NCI-H1694 (cell line): Measurements from ENCODE around the gene ADGRB3.
"Not testable (repeated sequence)": the region's sequence is repeated elsewhere in the genome, so short reads cannot be mapped to it uniquely, and the experiment has no call there.

Source experiments
- DNase-seq: peaks from one replicate; lab custom pipeline; 2025; lab: John Stamatoyannopoulos, UW

Gene ADGRB3

GRCh38 chr6:68741501-68742386 lies 106.7 kb downstream of the ADGRB3 start:
- DNase-seq = no peak

- no peak for DNase-seq
Measured at GRCh38 chr6:68743099-68743498, 108.0 kb downstream of the ADGRB3 start.

- DNase-seq = not testable (repeated sequence)
Measured at GRCh38 chr6:68744376-68744775, 109.3 kb downstream of the ADGRB3 start.

GRCh38 chr6:68746376-68746775 lies 111.3 kb downstream of the ADGRB3 start:
- no peak for DNase-seq

GRCh38 chr6:68747110-68747790 lies 112.2 kb downstream of the ADGRB3 start:
- no peak for DNase-seq

GRCh38 chr6:68747832-68748231 lies 112.8 kb downstream of the ADGRB3 start:
- not testable (repeated sequence) for DNase-seq

GRCh38 chr6:68754681-68755213 lies 119.7 kb downstream of the ADGRB3 start:
- DNase-seq = no peak

- DNase-seq = peak; percentile 66
Measured at GRCh38 chr6:68756454-68757375, 121.6 kb downstream of the ADGRB3 start.

- no peak for DNase-seq
Measured at GRCh38 chr6:68757821-68758220, 122.7 kb downstream of the ADGRB3 start.

GRCh38 chr6:68758559-68758958 lies 123.5 kb downstream of the ADGRB3 start:
- DNase-seq = no peak

GRCh38 chr6:68760485-68760884 lies 125.4 kb downstream of the ADGRB3 start:
- no peak for DNase-seq

- no peak for DNase-seq
Measured at GRCh38 chr6:68760941-68761676, 126.0 kb downstream of the ADGRB3 start.

GRCh38 chr6:68761985-68762384 lies 126.9 kb downstream of the ADGRB3 start:
- no peak for DNase-seq

GRCh38 chr6:68771426-68771825 lies 136.3 kb downstream of the ADGRB3 start:
- no peak for DNase-seq

- no peak for DNase-seq
Measured at GRCh38 chr6:68774843-68775242, 139.8 kb downstream of the ADGRB3 start.

- no peak for DNase-seq
Measured at GRCh38 chr6:68776354-68776753, 141.3 kb downstream of the ADGRB3 start.

GRCh38 chr6:68777956-68778355 lies 142.9 kb downstream of the ADGRB3 start:
- DNase-seq = peak; percentile 85

- DNase-seq = peak; percentile 80
Measured at GRCh38 chr6:68778356-68779020, 143.4 kb downstream of the ADGRB3 start.

- DNase-seq = no peak
Measured at GRCh38 chr6:68779366-68779765, 144.3 kb downstream of the ADGRB3 start.

GRCh38 chr6:68790128-68790527 lies 155.0 kb downstream of the ADGRB3 start:
- not testable (repeated sequence) for DNase-seq

GRCh38 chr6:68814976-68815375 lies 179.9 kb downstream of the ADGRB3 start:
- DNase-seq = not testable (repeated sequence)
